HepG2 (cell line): ENCODE data around the gene TIA1. TPM values are rescaled to one million over a fixed set of nuclear protein-coding genes. Genes with fewer than 3 reads are reported as not detected.

Source experiments
- ATF7-NPFF ChIP-seq: sonication (generic); formaldehyde crosslinking; IDR thresholded peaks from 2 replicates; pipeline ENCODE4 v1.8.1; 2023; ENCODE audit warnings: mild to moderate bottlenecking, low read depth, missing genetic modification reagents, moderate library complexity
- BCL3 ChIP-seq: sonication (generic); formaldehyde crosslinking; IDR thresholded peaks from 2 replicates; pipeline ENCODE4 v1.5.1; 2020; ENCODE audit warnings: mild to moderate bottlenecking, missing genetic modification reagents, moderate library complexity
- CSRNP2 ChIP-seq: sonication (generic); formaldehyde crosslinking; conservative IDR thresholded peaks from 2 replicates; pipeline ENCODE4 v1.8.0; 2022; ENCODE audit warnings: low read depth, missing genetic modification reagents
- HNF1A ChIP-seq, 2 experiments: sonication (generic) in 1 of 2; formaldehyde crosslinking in 1 of 2; IDR thresholded peaks; 2 replicates each; pipeline versions ENCODE4 v1.4.0 to v1.6.1; 2016 to 2020; ENCODE audit warnings: borderline replicate concordance in 1 of 2, low read depth in 1 of 2, mild to moderate bottlenecking in 1 of 2, missing genetic modification reagents in 1 of 2
- LBX2 ChIP-seq: sonication (generic); formaldehyde crosslinking; IDR thresholded peaks from 2 replicates; pipeline ENCODE4 v1.5.0; 2020; ENCODE audit warnings: missing genetic modification reagents, mild to moderate bottlenecking, borderline replicate concordance
- RELA ChIP-seq: sonication (generic); formaldehyde crosslinking; IDR thresholded peaks from 2 replicates; pipeline ENCODE4 v1.4.0; 2020; ENCODE audit warnings: missing genetic modification reagents
- SRSF1 ChIP-seq: fragments of 200-400 bp; formaldehyde crosslinking; optimal IDR thresholded peaks from 2 replicates; pipeline ENCODE3; 2017; ENCODE audit warnings: mild to moderate bottlenecking, low read depth, low read length, moderate library complexity
- ZBTB8A ChIP-seq: sonication (generic); formaldehyde crosslinking; IDR thresholded peaks from 2 replicates; pipeline ENCODE4 v1.4.0; 2020; ENCODE audit warnings: mild to moderate bottlenecking, low read depth, missing genetic modification reagents, borderline replicate concordance
- ZKSCAN1 ChIP-seq: fragments of 150-350 bp; IDR thresholded peaks from 2 replicates; pipeline ENCODE4 v1.6.1; 2014; ENCODE audit warnings: low read length
- ZNF20 ChIP-seq: sonication (generic); formaldehyde crosslinking; IDR thresholded peaks from 2 replicates; pipeline ENCODE4 v1.4.0; 2020; ENCODE audit warnings: mild to moderate bottlenecking, moderate library complexity, missing genetic modification reagents
- ZNF234 ChIP-seq: sonication (generic); formaldehyde crosslinking; conservative IDR thresholded peaks from 2 replicates; pipeline ENCODE4 v1.5.1; 2020; ENCODE audit warnings: mild to moderate bottlenecking, missing genetic modification reagents
- ZNF33A ChIP-seq: sonication (generic); formaldehyde crosslinking; IDR thresholded peaks from 2 replicates; pipeline ENCODE4 v1.5.1; 2020; ENCODE audit warnings: missing genetic modification reagents, mild to moderate bottlenecking, moderate library complexity, borderline replicate concordance
- ZNF350 ChIP-seq: sonication (generic); formaldehyde crosslinking; IDR thresholded peaks from 2 replicates; pipeline ENCODE4 v1.4.0; 2020; ENCODE audit warnings: mild to moderate bottlenecking, low read depth, missing genetic modification reagents, borderline replicate concordance
- ZNF549 ChIP-seq: sonication (generic); formaldehyde crosslinking; IDR thresholded peaks from 2 replicates; pipeline ENCODE4 v1.5.0; 2020; ENCODE audit warnings: missing genetic modification reagents
- ZNF724P ChIP-seq: sonication (generic); formaldehyde crosslinking; IDR thresholded peaks from 2 replicates; pipeline ENCODE4 v1.8.0; 2022; ENCODE audit warnings: missing genetic modification reagents, borderline replicate concordance
- polyA plus RNA-seq, 8 experiments: library from polyadenylated mRNA; depleted of rRNA in 3 of 8; stranded (reverse) in 7 of 8; unstranded in 1 of 8; fragments of >200 nt; fragmentation: Illumina TruSeq in 4 of 8; extraction: Trizol in 4 of 8; gene quantifications; 2 replicates each; pipeline versions ENCODE4 v1.2.1 to v1.2.3, GENCODE V29; 2011 to 2016; ENCODE audit warnings: low read depth in 4 of 8, missing spikeins in 1 of 8, mixed read lengths in 1 of 8; ENCODE audit not compliant: insufficient read depth in 1 of 8
- total RNA-seq, 5 experiments: library from RNA; depleted of rRNA; stranded (reverse); fragments of >200 nt; fragmentation: Illumina TruSeq; extraction: Trizol; gene quantifications; 2 replicates each; pipeline ENCODE4 v1.2.3, GENCODE V29; 2016; ENCODE audit warnings: low read depth in 1 of 5

The TIA1 gene
- total and polyA plus RNA-seq, 2 of the 13 experiments (the other 11 are each of a cell fraction or from before 2014, with no cell fraction given) = 209 to 319 TPM

GRCh38 chr2:70190418-70191243, 57.8 kb downstream of the TIA1 start, which contains the start of gene C2orf42 (continued):
- TF ChIP-seq CSRNP2 (no peak), ATF7-NPFF (CRISPR knock-in tag) (peak; percentile 69), ZBTB8A (CRISPR knock-in tag) (peak; percentile 91), ZNF350 (CRISPR knock-in tag) (peak; percentile 99), HNF1A (IDR thresholded peaks at IDR 0.05; ENCODE audit: low read depth) (no peak), HNF1A (CRISPR knock-in tag; IDR thresholded peaks at IDR 0.05; ENCODE audit: borderline replicate concordance) (peak; percentile 78), ZNF33A (CRISPR knock-in tag) (no peak; the same call in 1 of the 2 replicates), SRSF1 (peak; percentile 77), ZNF234 (CRISPR knock-in tag) (no peak), ZNF20 (CRISPR knock-in tag) (0 out of 2 replicates have a peak, but pooled peaks have one; percentile 25), BCL3 (CRISPR knock-in tag) (peak; percentile 84), LBX2 (CRISPR knock-in tag) (no peak; the same call in 1 of the 2 replicates), ZNF549 (CRISPR knock-in tag) (no peak), RELA (no peak), ZNF724P (peak; percentile 88; the same call in 1 of the 2 replicates), ZKSCAN1 (0 out of 2 replicates have a peak, but pooled peaks have one; percentile 20)
